ENCODE measurements around the gene TMEM150B. TPM values are rescaled to one million over a fixed set of nuclear protein-coding genes. Genes with fewer than 3 reads are reported as not detected.

Gene TMEM150B
- total and polyA plus RNA-seq, 8 donors = 0.18 to 15.8 (median 1.1) TPM; not detected in 2

DNA sequence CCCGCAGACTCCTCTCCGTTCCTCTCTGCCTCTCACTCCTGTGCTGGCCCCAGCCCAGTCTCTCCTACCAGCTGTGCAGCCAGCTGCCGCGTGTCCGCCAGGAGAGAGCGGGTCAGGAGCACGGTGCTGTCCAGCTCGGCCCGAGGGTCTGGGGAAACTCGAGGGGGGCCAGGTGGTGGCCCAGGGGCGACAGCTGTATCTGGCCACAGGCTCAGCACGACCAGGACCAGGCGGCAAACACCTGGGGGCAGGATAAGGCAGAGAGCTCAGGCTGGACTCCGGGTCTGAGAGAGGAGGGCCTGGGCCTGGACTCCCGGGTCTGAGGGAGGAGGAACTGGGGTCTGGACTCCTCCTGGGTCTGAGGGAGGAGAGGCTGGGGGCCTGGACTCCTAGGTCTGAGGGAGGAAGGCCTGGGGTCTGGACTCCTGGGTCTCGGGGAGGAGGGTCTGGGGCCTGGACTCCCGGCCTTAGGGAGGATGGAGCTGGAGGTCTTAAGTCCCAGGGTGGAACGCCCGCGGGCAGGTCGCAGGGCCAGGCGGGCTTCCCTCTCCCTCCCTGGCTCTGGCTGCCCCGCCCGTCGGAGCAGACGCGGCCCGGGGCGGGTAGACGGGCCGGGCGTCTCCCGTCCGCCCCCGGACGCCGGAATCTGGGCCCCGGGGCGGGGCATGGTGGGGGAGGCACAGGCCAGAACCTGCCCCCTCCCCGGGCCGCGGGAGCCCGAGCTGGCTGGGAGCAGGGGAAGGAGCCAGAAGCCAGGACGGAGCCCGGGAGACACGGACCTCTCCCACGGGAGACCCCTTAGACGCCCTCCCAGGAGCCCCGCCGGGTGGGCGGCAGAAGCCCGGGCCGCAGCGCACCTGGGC lies 43.8 kb upstream of the TMEM150B start:
- Histone ChIP-seq H3K4me1 (peaks cover 16 to 24% (median 22%) of the 10 kb centered on the region in 4 donors), H3K4me3 (peak overlapping the region; percentile 23 to 42 (median 31)), H3K36me3 (no peaks in the 10 kb centered on the region), H3K27ac (peak overlapping the region in 2 of 5 donors; percentile 35 to 64), H3K27me3 (peaks cover 19 to 91% (median 64%) of the 10 kb centered on the region in 3 donors), H3K9me3 (no peaks in the 10 kb centered on the region)
- TF ChIP-seq POLR2A (IDR thresholded peaks at IDR 0.05) (no peak), POLR2AphosphoS5 (IDR thresholded peaks at IDR 0.05) (no peak), EP300 (IDR thresholded peaks at IDR 0.05) (no peak)
- TF ChIP-seq, protein P1, sequence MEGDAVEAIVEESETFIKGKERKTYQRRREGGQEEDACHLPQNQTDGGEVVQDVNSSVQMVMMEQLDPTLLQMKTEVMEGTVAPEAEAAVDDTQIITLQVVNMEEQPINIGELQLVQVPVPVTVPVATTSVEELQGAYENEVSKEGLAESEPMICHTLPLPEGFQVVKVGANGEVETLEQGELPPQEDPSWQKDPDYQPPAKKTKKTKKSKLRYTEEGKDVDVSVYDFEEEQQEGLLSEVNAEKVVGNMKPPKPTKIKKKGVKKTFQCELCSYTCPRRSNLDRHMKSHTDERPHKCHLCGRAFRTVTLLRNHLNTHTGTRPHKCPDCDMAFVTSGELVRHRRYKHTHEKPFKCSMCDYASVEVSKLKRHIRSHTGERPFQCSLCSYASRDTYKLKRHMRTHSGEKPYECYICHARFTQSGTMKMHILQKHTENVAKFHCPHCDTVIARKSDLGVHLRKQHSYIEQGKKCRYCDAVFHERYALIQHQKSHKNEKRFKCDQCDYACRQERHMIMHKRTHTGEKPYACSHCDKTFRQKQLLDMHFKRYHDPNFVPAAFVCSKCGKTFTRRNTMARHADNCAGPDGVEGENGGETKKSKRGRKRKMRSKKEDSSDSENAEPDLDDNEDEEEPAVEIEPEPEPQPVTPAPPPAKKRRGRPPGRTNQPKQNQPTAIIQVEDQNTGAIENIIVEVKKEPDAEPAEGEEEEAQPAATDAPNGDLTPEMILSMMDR (IDR thresholded peaks at IDR 0.05) = no peak
- 8 to 30% (median 10%) methylated on average over 17 to 54 of the region's 54 CpGs for WGBS, 5 donors
- peak in 1 of 2 donors; percentile 78 for DNase-seq
- intact Hi-C loops (cut with DNase I; ENCODE audit: low total_unique reads) = no loop called here

DNA sequence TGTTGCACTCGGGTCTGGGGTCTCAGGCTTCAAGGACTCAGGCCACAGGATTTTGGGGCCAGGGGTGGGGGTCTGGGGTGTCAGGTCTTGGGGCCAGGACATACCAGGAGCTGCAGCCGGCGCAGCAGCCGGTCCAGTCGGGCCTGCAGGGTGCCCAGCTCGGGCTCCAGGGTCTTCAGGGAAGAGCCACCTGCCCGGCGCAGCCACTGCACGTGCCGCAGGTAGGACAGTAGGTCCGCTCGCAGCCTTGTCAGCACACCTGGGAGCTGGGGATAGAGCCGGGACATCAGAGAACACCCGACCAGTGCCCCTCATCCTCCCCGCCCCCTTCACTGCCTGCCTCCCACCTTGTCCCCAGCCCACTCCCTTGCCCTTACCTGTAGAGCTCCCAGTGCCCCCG lies 43.0 kb upstream of the TMEM150B start:
- TF ChIP-seq EP300 (IDR thresholded peaks at IDR 0.05) (no peak), POLR2AphosphoS5 (IDR thresholded peaks at IDR 0.05) (no peak), POLR2A (IDR thresholded peaks at IDR 0.05) (no peak)
- TF ChIP-seq, protein P1 (IDR thresholded peaks at IDR 0.05) = no peak
- intact Hi-C loops (cut with DNase I; ENCODE audit: low total_unique reads) = no loop called here
- Histone ChIP-seq H3K36me3 (no peaks in the 10 kb centered on the region), H3K9me3 (no peaks in the 10 kb centered on the region), H3K27ac (no peak overlapping the region), H3K4me1 (peaks cover 16 to 20% (median 20%) of the 10 kb centered on the region in 4 donors), H3K4me3 (no peak overlapping the region), H3K27me3 (peaks cover 18 to 84% (median 56%) of the 10 kb centered on the region in 3 donors)
- 74 to 87% (median 84%) methylated on average over 6 to 16 of the region's 16 CpGs for WGBS, 5 donors
- DNase-seq = no peak

DNA sequence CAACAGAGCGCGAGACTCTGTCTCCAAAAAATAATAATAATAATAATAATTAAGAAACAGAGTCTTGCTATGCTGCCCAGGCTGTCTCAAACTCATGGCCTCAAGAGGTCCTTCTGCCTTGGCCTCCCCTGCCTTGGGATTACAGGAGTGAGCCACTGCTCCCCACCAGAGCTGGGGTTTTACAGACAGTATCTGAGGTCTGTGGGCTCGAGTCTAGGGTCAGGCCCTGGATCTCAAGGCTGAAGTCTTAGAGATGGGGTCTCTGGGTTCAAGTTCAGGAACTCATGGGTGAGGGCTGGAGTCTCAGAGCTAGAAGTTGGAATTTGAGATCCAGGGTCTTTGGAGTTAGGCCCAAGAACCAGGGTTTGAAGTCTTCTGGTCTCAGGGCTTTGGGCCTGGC lies 41.6 kb upstream of the TMEM150B start:
- H3K4me3 ChIP-seq = no peak overlapping the region
- H3K27me3 ChIP-seq = peaks cover 18 to 84% (median 43%) of the 10 kb centered on the region in 3 donors
- WGBS, 5 donors = 60 to 100% (median 73%) methylated on average over 2 to 3 of the region's 3 CpGs
- H3K4me1 ChIP-seq = peaks cover 16 to 20% (median 20%) of the 10 kb centered on the region in 4 donors
- no peak overlapping the region for H3K27ac ChIP-seq
- DNase-seq = no peak
- no peaks in the 10 kb centered on the region for H3K36me3 ChIP-seq
- H3K9me3 ChIP-seq = no peaks in the 10 kb centered on the region
- intact Hi-C loops (cut with DNase I; ENCODE audit: low total_unique reads) = no loop called here
- no peak for TF ChIP-seq POLR2AphosphoS5 (IDR thresholded peaks at IDR 0.05)
- TF ChIP-seq POLR2A (IDR thresholded peaks at IDR 0.05) = no peak
- TF ChIP-seq, protein P1 (IDR thresholded peaks at IDR 0.05) = no peak

DNA sequence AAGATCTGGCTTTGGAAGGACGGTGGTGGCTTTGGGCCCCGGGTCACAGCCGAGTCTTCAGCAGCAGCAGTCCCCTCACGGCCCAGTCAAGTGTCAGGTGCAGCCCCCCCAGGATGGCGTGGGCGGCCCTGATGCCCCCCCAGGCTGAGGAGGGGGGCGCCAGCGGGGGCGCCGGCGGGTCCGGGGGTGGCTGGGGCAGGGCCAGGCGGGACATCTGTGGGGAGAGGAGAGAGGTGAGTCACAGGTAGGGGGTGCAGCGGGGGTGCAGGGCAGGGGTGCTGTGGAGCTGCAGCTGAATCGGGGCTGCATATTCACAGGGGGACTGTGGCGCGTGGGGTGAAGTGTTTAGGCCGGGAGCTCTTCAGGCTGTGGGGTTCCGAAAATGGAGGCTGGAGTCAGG lies 40.8 kb upstream of the TMEM150B start:
- TF ChIP-seq, protein P1 (IDR thresholded peaks at IDR 0.05) = no peak
- TF ChIP-seq EP300 (IDR thresholded peaks at IDR 0.05) (no peak), POLR2AphosphoS5 (IDR thresholded peaks at IDR 0.05) (no peak), POLR2A (IDR thresholded peaks at IDR 0.05) (no peak)
- Histone ChIP-seq H3K27ac (no peak overlapping the region), H3K27me3 (peaks cover 18 to 83% (median 35%) of the 10 kb centered on the region in 3 donors), H3K9me3 (no peaks in the 10 kb centered on the region), H3K4me1 (peaks cover 16 to 20% (median 20%) of the 10 kb centered on the region in 4 donors), H3K36me3 (no peaks in the 10 kb centered on the region), H3K4me3 (no peak overlapping the region)
- intact Hi-C loops (cut with DNase I; ENCODE audit: low total_unique reads) = no loop called here
- WGBS, 5 donors = 62 to 75% (median 69%) methylated on average over 17 to 19 of the region's 19 CpGs
- DNase-seq = no peak
